ENCODE measurements around the gene RNF180.

DNA sequence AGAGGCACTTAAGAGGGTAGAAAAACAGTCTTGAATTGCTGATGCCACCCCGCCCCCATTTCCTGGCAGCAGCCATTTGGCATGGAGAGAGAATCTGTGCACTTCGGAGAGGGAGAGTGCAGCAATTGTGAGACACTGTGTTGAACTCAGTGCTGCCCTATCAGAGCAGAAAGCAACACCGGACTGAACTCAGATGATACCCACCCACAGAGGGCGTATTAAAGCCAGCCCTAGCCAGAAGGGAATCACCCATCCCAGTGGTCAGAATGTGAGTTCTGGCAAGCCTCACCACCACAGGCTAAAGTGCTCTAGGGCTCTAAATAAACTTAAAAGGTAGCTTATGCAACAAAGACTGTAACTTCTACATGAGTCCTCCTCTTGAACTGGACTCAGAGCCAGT is 251.7 kb downstream of the RNF180 start:
- no peak for TF ChIP-seq POLR2A (IDR thresholded peaks at IDR 0.05; ENCODE audit: low read depth, low read length)
- TF ChIP-seq POLR2AphosphoS5 (IDR thresholded peaks at IDR 0.05; ENCODE audit: low read depth, low read length) = no peak
